ENCODE measurements around the gene APOBEC3F. TPM values are rescaled to one million over a fixed set of nuclear protein-coding genes. Genes with fewer than 3 reads are reported as not detected.
A peak's percentile ranks its signal among the peaks of the same experiment; 100 is the strongest.

Gene APOBEC3F
- total and polyA plus RNA-seq, 10 of the 15 experiments (the other 5 are each of a cell fraction or from before 2014, with no cell fraction given): 7.4 to 29.1 (median 12.8) TPM

DNA sequence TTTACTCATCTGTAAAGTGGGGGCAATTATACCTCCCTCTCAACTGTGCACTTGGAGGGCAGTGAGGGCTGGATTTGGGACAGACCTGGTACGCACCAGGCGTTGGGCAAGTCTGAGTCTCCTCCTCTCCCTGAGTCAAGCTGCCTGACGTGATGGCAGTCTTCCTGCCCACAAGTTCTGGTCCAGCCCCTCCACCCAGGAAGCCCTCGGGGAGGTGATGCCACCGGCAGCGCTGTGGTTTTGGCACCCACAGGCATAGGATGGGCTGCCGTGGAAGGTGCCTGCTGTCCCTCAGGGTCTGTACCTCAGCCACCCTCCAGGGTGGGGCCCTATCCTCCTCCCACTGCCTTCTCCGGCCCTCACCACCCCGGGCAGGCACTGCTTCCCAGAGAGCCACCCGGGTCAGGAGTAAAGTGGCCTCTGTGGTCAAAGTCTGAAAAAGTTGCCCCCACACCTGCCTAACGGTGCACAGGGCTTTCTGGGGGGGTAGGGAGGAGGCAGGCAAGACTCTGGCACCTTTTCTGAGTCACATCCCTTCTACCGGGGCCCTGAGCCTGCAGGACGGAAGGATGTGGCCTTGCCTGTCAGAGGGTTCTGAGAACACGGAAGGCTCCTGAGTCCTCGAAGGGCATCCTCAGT lies 49.9 kb downstream of the APOBEC3F start (continued):
- TF ChIP-seq, protein P1, sequence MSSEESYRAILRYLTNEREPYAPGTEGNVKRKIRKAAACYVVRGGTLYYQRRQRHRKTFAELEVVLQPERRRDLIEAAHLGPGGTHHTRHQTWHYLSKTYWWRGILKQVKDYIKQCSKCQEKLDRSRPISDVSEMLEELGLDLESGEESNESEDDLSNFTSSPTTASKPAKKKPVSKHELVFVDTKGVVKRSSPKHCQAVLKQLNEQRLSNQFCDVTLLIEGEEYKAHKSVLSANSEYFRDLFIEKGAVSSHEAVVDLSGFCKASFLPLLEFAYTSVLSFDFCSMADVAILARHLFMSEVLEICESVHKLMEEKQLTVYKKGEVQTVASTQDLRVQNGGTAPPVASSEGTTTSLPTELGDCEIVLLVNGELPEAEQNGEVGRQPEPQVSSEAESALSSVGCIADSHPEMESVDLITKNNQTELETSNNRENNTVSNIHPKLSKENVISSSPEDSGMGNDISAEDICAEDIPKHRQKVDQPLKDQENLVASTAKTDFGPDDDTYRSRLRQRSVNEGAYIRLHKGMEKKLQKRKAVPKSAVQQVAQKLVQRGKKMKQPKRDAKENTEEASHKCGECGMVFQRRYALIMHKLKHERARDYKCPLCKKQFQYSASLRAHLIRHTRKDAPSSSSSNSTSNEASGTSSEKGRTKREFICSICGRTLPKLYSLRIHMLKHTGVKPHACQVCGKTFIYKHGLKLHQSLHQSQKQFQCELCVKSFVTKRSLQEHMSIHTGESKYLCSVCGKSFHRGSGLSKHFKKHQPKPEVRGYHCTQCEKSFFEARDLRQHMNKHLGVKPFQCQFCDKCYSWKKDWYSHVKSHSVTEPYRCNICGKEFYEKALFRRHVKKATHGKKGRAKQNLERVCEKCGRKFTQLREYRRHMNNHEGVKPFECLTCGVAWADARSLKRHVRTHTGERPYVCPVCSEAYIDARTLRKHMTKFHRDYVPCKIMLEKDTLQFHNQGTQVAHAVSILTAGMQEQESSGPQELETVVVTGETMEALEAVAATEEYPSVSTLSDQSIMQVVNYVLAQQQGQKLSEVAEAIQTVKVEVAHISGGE (CRISPR knock-in tag; IDR thresholded peaks at IDR 0.05): no peak
- TF ChIP-seq TARDBP (IDR thresholded peaks at IDR 0.05; ENCODE audit: borderline replicate concordance): no peak
- TF ChIP-seq, protein P2, sequence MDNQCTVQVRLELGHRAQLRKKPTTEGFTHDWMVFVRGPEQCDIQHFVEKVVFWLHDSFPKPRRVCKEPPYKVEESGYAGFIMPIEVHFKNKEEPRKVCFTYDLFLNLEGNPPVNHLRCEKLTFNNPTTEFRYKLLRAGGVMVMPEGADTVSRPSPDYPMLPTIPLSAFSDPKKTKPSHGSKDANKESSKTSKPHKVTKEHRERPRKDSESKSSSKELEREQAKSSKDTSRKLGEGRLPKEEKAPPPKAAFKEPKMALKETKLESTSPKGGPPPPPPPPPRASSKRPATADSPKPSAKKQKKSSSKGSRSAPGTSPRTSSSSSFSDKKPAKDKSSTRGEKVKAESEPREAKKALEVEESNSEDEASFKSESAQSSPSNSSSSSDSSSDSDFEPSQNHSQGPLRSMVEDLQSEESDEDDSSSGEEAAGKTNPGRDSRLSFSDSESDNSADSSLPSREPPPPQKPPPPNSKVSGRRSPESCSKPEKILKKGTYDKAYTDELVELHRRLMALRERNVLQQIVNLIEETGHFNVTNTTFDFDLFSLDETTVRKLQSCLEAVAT (IDR thresholded peaks at IDR 0.05): no peak
- TF ChIP-seq NR2F1 (conservative IDR thresholded peaks at IDR 0.05): peak; percentile 60; the same call in 1 of the 2 replicates
- TF ChIP-seq SIX5 (IDR thresholded peaks at IDR 0.05; ENCODE audit: low read depth, low read length, severe bottlenecking): no peak
- TF ChIP-seq, protein P3, sequence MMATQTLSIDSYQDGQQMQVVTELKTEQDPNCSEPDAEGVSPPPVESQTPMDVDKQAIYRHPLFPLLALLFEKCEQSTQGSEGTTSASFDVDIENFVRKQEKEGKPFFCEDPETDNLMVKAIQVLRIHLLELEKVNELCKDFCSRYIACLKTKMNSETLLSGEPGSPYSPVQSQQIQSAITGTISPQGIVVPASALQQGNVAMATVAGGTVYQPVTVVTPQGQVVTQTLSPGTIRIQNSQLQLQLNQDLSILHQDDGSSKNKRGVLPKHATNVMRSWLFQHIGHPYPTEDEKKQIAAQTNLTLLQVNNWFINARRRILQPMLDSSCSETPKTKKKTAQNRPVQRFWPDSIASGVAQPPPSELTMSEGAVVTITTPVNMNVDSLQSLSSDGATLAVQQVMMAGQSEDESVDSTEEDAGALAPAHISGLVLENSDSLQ (IDR thresholded peaks at IDR 0.05): no peak
- TF ChIP-seq, protein P4, sequence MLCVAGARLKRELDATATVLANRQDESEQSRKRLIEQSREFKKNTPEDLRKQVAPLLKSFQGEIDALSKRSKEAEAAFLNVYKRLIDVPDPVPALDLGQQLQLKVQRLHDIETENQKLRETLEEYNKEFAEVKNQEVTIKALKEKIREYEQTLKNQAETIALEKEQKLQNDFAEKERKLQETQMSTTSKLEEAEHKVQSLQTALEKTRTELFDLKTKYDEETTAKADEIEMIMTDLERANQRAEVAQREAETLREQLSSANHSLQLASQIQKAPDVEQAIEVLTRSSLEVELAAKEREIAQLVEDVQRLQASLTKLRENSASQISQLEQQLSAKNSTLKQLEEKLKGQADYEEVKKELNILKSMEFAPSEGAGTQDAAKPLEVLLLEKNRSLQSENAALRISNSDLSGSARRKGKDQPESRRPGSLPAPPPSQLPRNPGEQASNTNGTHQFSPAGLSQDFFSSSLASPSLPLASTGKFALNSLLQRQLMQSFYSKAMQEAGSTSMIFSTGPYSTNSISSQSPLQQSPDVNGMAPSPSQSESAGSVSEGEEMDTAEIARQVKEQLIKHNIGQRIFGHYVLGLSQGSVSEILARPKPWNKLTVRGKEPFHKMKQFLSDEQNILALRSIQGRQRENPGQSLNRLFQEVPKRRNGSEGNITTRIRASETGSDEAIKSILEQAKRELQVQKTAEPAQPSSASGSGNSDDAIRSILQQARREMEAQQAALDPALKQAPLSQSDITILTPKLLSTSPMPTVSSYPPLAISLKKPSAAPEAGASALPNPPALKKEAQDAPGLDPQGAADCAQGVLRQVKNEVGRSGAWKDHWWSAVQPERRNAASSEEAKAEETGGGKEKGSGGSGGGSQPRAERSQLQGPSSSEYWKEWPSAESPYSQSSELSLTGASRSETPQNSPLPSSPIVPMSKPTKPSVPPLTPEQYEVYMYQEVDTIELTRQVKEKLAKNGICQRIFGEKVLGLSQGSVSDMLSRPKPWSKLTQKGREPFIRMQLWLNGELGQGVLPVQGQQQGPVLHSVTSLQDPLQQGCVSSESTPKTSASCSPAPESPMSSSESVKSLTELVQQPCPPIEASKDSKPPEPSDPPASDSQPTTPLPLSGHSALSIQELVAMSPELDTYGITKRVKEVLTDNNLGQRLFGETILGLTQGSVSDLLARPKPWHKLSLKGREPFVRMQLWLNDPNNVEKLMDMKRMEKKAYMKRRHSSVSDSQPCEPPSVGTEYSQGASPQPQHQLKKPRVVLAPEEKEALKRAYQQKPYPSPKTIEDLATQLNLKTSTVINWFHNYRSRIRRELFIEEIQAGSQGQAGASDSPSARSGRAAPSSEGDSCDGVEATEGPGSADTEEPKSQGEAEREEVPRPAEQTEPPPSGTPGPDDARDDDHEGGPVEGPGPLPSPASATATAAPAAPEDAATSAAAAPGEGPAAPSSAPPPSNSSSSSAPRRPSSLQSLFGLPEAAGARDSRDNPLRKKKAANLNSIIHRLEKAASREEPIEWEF (IDR thresholded peaks at IDR 0.05; ENCODE audit: insufficient replicate concordance, low read depth, low read length): no peak
- TF ChIP-seq IKZF2 (IDR thresholded peaks at IDR 0.05): peak in 1 of 2 experiments; percentile 22; a peak in 2 of 4 replicates
- peak in 1 of 2 experiments; percentile 43; a peak in 2 of 4 replicates for TF ChIP-seq ETV6 (conservative IDR thresholded peaks at IDR 0.05 in 1 of 2, IDR thresholded peaks at IDR 0.05 in 1 of 2; ENCODE audit: borderline replicate concordance in 1 of 2, low read depth in 1 of 2)
- TF ChIP-seq EED (IDR thresholded peaks at IDR 0.05; ENCODE audit: low read depth): peak; percentile 32; the same call in 1 of the 2 replicates
- no peak for TF ChIP-seq ZNF274 (IDR thresholded peaks at IDR 0.05; ENCODE audit: insufficient read depth, insufficient read length)
- no peak for TF ChIP-seq CEBPB (IDR thresholded peaks at IDR 0.05; ENCODE audit: borderline replicate concordance in 1 of 2, low read depth in 2 of 2, low read length in 2 of 2)
- no peak for TF ChIP-seq KDM1A (IDR thresholded peaks at IDR 0.05; ENCODE audit: borderline replicate concordance)
- no peak for TF ChIP-seq SUZ12 (IDR thresholded peaks at IDR 0.05; ENCODE audit: unreplicated experiment)
- TF ChIP-seq YY1 (IDR thresholded peaks at IDR 0.05; ENCODE audit: low read depth, low read length): no peak
